ENCODE results near the gene RGS7. TPM values are rescaled to one million over a fixed set of nuclear protein-coding genes. Genes with fewer than 3 reads are reported as not detected.
A peak's percentile ranks its signal among the peaks of the same experiment; 100 is the strongest.

RGS7 gene
- total and polyA plus RNA-seq, 2 of the 8 experiments (the other 6 are each of a cell fraction or from before 2014, with no cell fraction given), result 1.6 to 3.0 TPM

GRCh38 chr1:241113557-241113956, 243.4 kb downstream of the RGS7 start:
- Histone ChIP-seq H3K23me2 (ENCODE audit: low read depth, low read length) (no peaks in the 10 kb centered on the region), H2BK5ac (ENCODE audit: low read depth, low read length) (no peak overlapping the region; the same call in 1 of the 2 replicates), H3K36me3 (ENCODE audit: control insufficient read depth in 2 of 4, insufficient read depth in 4 of 4, low read length in 3 of 4) (no peaks in the 10 kb centered on the region; a peak in 1 of 8 replicates), H3K56ac (replicated peaks; ENCODE audit: insufficient read length, low read depth, low read length) (no peak overlapping the region), H3K27me3 (replicated peaks in 1 of 4; ENCODE audit: control insufficient read depth in 3 of 4, extremely low read depth in 1 of 4, insufficient read depth in 3 of 4, low read length in 3 of 4) (no peaks in the 10 kb centered on the region), H3K79me1 (ENCODE audit: low read depth, low read length) (no peaks in the 10 kb centered on the region), H3K23ac (ENCODE audit: insufficient read length) (no peak overlapping the region), H2BK20ac (ENCODE audit: low read length) (no peak overlapping the region), H3K27ac (ENCODE audit: low read depth, low read length) (no peak overlapping the region), H3K79me2 (ENCODE audit: control insufficient read depth in 1 of 2, insufficient read depth in 2 of 2, low read length in 2 of 2) (no peaks in the 10 kb centered on the region), H2AK5ac (ENCODE audit: low read depth, low read length) (no peak overlapping the region), H2AFZ (ENCODE audit: low read length) (no peak overlapping the region), H3K9ac (replicated peaks in 1 of 4; ENCODE audit: extremely low read depth in 1 of 4, low read depth in 3 of 4, low read length in 3 of 4) (no peak overlapping the region), H3K4ac (replicated peaks; ENCODE audit: insufficient read length, low read depth, low read length) (no peak overlapping the region), H3K9me3 (ENCODE audit: insufficient read depth in 2 of 2, low read depth in 1 of 2, low read length in 1 of 2) (no peaks in the 10 kb centered on the region), H2BK12ac (ENCODE audit: low read depth, low read length) (no peak overlapping the region), H4K8ac (ENCODE audit: extremely low read depth, insufficient read depth, low read length) (no peak overlapping the region), H3K4me1 (replicated peaks in 1 of 4; ENCODE audit: control insufficient read depth in 3 of 4, insufficient read depth in 4 of 4, low read length in 3 of 4) (peaks cover 0 to 16% (median 7%) of the 10 kb centered on the region in 4 experiments; a peak in 5 of 7 replicates), H4K5ac (ENCODE audit: insufficient read length, low read depth, low read length) (no peak overlapping the region), H2BK120ac (replicated peaks; ENCODE audit: low read depth, low read length) (peak overlapping the region; percentile 87), H3K14ac (ENCODE audit: insufficient read length) (no peak overlapping the region), H4K20me1 (replicated peaks in 1 of 2; ENCODE audit: control insufficient read depth in 1 of 2, insufficient read depth in 2 of 2, low read length in 2 of 2) (no peaks in the 10 kb centered on the region), H3K4me2 (ENCODE audit: insufficient read depth in 1 of 2, low read depth in 2 of 2, low read length in 2 of 2) (no peak overlapping the region), H3K18ac (ENCODE audit: extremely low read depth, low read length) (no peak overlapping the region), H4K91ac (replicated peaks; ENCODE audit: insufficient read length, low read length) (peak overlapping the region; percentile 48), H2BK15ac (ENCODE audit: low read length) (no peak overlapping the region), H3K4me3 (ENCODE audit: extremely low read depth in 1 of 4, insufficient read depth in 2 of 4, low read depth in 3 of 4, low read length in 4 of 4) (no peak overlapping the region)
- POLR2A ChIA-PET (ENCODE audit: partially characterized antibody), result no interaction called here
- 94% methylated on average over 5 of the region's 5 CpGs; no CpG with 5 or more reads in 1 of the 2 experiments for WGBS, 2 experiments (ENCODE audit: extremely low coverage in 1 of 2, insufficient coverage in 1 of 2, insufficient read length in 1 of 2, insufficient replicate concordance in 2 of 2, low coverage in 1 of 2, low lambda C conversion rate in 2 of 2, missing lambda C conversion rate in 1 of 2)
- DNase-seq (ENCODE audit: low read depth in 1 of 2, low spot score in 2 of 2) (no peak), FAIRE-seq (no peak)
- CTCF ChIA-PET (ENCODE audit: partially characterized antibody), result interaction anchor here (0.7 to 1.2 kb wide), 3 partner anchors 10 to 115 kb away, joined by 3 read pairs; no protein-coding TSS in a partner anchor
- TF ChIP-seq PHF8 (conservative IDR thresholded peaks at IDR 0.05; ENCODE audit: low read depth, low read length), result no peak
